IPS-18a (cell line): ENCODE measurements around the gene KLHL13.
"Not testable (repeated sequence)": the region's sequence is repeated elsewhere in the genome, so short reads cannot be mapped to it uniquely, and the experiment has no call there.

ENCODE experiments used
- H3K27ac ChIP-seq: one replicate; pipeline ENCODE4 v1.5.1; 2013; ENCODE audit warnings: low read length
- H3K27me3 ChIP-seq: one replicate; pipeline ENCODE4 v1.6.1; 2013; ENCODE audit warnings: mild to moderate bottlenecking, low read length; ENCODE audit not compliant: control insufficient read depth, insufficient read depth
- H3K36me3 ChIP-seq: one replicate; pipeline ENCODE4 v1.6.1; 2013; ENCODE audit warnings: low read depth, low read length; ENCODE audit not compliant: control insufficient read depth
- H3K4me1 ChIP-seq: one replicate; pipeline ENCODE4 v1.6.1; 2013; ENCODE audit warnings: low read depth, low read length; ENCODE audit not compliant: control insufficient read depth
- H3K4me3 ChIP-seq: one replicate; pipeline ENCODE4 v1.5.1; 2013; ENCODE audit warnings: low read length
- H3K9ac ChIP-seq: one replicate; pipeline ENCODE4 v1.6.1; 2013; ENCODE audit warnings: mild to moderate bottlenecking, low read length, moderate library complexity
- H3K9me3 ChIP-seq: one replicate; pipeline ENCODE4 v1.6.1; 2013; ENCODE audit warnings: low read depth, low read length; ENCODE audit not compliant: control insufficient read depth

The KLHL13 gene, protein sequence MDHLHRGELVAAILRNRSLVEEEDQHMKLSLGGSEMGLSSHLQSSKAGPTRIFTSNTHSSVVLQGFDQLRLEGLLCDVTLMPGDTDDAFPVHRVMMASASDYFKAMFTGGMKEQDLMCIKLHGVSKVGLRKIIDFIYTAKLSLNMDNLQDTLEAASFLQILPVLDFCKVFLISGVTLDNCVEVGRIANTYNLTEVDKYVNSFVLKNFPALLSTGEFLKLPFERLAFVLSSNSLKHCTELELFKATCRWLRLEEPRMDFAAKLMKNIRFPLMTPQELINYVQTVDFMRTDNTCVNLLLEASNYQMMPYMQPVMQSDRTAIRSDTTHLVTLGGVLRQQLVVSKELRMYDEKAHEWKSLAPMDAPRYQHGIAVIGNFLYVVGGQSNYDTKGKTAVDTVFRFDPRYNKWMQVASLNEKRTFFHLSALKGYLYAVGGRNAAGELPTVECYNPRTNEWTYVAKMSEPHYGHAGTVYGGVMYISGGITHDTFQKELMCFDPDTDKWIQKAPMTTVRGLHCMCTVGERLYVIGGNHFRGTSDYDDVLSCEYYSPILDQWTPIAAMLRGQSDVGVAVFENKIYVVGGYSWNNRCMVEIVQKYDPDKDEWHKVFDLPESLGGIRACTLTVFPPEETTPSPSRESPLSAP

DNA sequence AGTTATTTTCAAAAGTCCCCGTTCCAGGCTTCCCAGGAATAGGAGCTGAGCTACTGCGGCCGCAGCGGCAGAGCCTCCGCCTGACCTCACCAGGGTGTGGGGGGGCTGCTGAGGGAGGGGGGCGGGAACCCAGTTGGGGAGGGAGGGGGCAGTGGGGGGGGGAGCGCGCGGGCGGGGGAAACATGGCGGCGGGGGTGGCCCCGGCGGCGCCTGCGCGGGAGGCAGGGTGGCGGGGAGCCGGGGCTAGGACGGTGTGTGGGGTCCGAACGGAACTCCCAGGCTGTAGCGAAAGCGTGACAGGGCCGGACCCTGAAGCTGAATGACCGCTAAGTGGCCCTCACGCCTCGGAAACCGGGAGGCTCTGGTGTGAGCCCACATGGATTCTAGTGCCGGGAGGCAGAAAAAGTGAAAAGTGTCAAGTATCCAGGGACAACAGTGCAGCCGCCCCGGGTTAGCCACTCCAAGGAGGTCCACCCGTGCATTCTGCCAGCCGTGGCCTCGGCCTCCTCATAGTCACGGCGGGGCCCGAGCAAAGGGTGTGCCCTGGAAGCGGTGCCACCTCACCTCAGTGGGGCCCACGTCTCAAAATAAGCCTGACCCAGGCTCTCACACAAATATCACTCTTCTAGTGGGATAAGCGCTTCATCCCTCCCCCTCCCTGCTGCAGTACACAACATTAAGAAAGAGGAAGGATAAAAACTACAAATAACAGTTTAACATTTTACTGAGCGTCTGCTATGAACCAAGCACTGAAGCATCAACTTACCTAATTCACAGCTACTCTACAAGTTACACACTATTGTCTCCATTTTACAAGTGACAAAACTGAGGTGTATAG is at the start of gene KLHL13:
Gene KLHL13, minus strand, starts transcription at position 98 of the 838 bp plus-strand sequence. CDS start 88,337 bp downstream, outside the sequence.
- no peaks in the 10 kb centered on the region for H3K4me1 ChIP-seq
- peak within 1 kb of the TSS; percentile 68 for H3K4me3 ChIP-seq
- no peaks in the 10 kb centered on the region for H3K36me3 ChIP-seq
- H3K9ac ChIP-seq = peak within 1 kb of the TSS; percentile 36
- H3K27ac ChIP-seq = no peak within 1 kb of the TSS
- H3K9me3 ChIP-seq = peaks cover 15% of the 10 kb centered on the region
- H3K27me3 ChIP-seq = peaks cover 10% of the 10 kb centered on the region

DNA sequence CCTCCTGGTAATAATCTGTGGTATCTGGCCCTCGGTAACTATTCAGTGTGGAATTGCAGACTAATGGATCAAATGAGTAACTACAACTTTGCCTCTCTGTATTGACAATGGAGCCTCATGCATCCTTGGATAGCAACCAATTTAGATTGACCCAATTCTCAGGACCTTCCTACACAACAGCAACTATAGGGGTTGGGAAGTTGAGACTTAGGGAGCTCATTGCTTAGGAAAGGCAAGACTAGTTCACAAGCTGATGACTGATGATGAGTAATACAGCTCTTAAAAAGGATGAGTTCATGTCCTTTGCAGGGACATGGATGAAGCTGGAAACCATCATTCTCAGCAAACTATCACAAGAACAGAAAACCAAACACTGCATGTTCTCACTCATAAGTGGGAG is 47.5 kb upstream of the KLHL13 start:
- Histone ChIP-seq H3K9me3 (peaks cover under 1% of the 10 kb centered on the region), H3K27ac (no peak overlapping the region), H3K9ac (no peak overlapping the region), H3K4me3 (no peak overlapping the region), H3K36me3 (no peaks in the 10 kb centered on the region), H3K4me1 (no peaks in the 10 kb centered on the region), H3K27me3 (no peaks in the 10 kb centered on the region)

DNA sequence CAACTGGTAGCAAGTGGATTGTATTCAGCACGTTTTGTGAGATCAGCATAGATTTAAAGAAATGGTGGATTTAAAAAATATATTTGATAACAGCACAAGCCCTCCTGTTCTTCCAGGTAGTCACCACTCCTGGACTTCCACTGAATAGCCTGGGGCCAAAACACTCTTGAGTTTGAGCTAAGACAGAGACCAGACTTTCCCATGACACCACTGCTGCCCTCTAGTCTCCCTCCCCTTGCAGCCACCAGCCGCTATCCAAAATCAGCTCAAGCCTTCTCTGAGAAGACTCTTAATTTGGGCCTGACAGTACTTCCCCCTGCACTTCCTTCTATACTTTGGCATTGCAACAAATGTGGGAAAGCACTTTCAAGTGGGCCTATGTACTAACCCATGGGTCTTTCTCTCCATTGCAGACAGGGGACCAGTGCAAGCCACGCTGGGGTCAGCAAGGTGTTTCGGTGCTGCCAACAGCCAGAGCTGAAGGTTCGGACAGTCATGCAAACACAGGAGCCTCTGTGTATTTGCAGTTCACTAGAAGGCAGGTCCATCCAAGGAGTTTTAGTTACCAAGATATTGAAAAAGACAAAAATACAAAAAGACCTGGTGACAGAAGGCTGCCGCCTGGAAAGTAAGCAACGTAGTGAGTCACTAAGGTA is 40.5 kb upstream of the KLHL13 start:
- H3K36me3 ChIP-seq = no peaks in the 10 kb centered on the region
- no peaks in the 10 kb centered on the region for H3K27me3 ChIP-seq
- no peak overlapping the region for H3K9ac ChIP-seq
- H3K4me3 ChIP-seq = no peak overlapping the region
- H3K27ac ChIP-seq = no peak overlapping the region
- peaks cover 11% of the 10 kb centered on the region for H3K9me3 ChIP-seq
- no peaks in the 10 kb centered on the region for H3K4me1 ChIP-seq

DNA sequence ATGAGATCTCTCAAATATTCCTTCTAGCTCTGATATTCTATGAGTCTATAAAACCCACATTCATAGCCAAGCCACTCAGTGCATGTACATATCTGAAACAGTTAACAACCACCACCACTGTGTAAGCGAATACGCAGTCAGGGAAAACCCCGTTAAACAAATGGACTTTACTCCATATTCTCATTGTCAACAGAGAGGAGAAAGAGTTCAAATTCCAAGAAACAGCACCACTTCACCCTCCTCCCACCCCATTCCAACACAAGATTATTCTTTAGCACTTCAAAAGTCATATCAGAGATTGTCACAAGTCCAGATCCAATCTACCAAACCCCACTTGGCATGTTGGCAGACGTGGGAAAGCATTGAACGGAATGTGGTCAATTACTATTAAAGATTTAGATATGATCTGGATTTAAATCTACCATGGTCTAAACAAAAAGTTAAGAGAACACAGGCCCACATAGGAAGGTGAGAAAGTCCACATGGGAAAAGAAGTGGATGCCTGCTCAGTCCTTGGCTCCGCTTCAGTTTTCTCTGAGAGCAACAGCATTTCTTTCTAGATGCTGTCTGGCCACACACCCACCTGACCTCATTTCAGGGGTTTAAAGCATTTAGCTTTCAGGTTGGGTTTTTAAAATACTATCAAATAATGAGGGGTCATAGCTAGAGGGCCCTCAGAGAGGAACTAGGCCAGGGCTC is 39.8 kb upstream of the KLHL13 start:
- Histone ChIP-seq H3K9me3 (peaks cover 11% of the 10 kb centered on the region), H3K27me3 (no peaks in the 10 kb centered on the region), H3K4me3 (no peak overlapping the region), H3K9ac (no peak overlapping the region), H3K4me1 (no peaks in the 10 kb centered on the region), H3K27ac (no peak overlapping the region), H3K36me3 (no peaks in the 10 kb centered on the region)

DNA sequence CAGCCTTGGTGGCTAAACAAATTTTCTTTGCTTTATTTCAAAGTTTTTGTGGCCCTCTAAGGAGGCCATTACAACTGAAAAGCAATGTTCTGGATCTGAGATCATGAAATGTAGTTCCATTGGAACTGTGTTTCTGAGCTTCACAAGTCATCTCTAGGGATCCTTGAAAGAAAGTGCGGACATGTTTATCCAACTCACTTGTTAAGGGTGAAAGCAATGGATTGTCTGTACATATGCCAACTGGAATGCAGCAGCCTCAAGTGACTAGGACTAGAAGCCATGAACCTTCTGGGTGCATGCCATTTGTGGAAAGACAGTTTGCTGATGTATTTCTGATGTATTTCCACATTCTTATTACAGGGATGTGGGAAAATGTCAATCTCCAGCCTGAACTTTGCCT is 36.7 kb upstream of the KLHL13 start:
- no peak overlapping the region for H3K27ac ChIP-seq
- H3K27me3 ChIP-seq = no peaks in the 10 kb centered on the region
- H3K9me3 ChIP-seq = peaks cover 11% of the 10 kb centered on the region
- no peaks in the 10 kb centered on the region for H3K36me3 ChIP-seq
- H3K9ac ChIP-seq = no peak overlapping the region
- no peak overlapping the region for H3K4me3 ChIP-seq
- H3K4me1 ChIP-seq = no peaks in the 10 kb centered on the region

DNA sequence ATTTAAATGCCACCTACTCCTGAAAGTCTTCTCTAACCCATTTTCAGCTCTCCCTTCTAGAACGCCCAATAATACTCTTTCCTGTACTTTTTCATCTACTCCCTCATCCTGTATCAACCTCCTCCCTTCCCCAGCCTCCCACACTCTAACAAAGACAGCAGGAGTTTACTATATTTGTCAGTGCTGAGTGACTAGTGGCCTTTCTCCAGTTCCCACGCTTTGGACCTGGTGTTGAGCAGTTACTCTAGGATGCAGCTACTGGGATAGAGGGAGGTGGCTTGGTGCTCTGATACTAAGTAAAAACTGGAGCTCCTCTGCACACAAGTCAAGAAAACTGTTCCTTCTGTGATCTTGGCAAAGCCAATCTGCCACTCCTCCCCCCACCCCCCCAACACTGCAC is 36.1 kb upstream of the KLHL13 start:
- H3K4me3 ChIP-seq = no peak overlapping the region
- no peak overlapping the region for H3K27ac ChIP-seq
- no peak overlapping the region for H3K9ac ChIP-seq
- peaks cover 11% of the 10 kb centered on the region for H3K9me3 ChIP-seq
- H3K27me3 ChIP-seq = no peaks in the 10 kb centered on the region
- H3K36me3 ChIP-seq = no peaks in the 10 kb centered on the region
- H3K4me1 ChIP-seq = no peaks in the 10 kb centered on the region

DNA sequence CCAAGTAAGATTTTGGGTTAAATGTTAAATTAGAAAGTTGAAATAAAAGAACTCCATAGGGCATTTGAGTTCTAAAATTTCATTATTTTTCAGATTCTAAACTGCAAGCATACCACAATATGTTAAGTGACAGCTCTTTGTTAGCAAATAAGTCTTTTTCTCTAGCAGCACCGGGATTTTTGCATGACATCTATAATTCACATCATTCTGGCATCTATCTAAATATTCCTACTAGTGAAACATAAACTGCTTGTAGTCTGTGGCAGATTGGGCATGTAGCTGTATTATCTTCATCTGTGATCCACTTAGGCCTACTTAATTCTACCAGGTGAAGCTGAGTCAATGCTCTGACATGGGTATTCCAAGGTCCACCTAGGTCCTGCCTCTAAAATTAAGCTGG is 32.1 kb upstream of the KLHL13 start:
- no peak overlapping the region for H3K4me3 ChIP-seq
- no peaks in the 10 kb centered on the region for H3K36me3 ChIP-seq
- H3K9ac ChIP-seq = no peak overlapping the region
- no peaks in the 10 kb centered on the region for H3K4me1 ChIP-seq
- no peaks in the 10 kb centered on the region for H3K27me3 ChIP-seq
- peaks cover 10% of the 10 kb centered on the region for H3K9me3 ChIP-seq
- H3K27ac ChIP-seq = no peak overlapping the region

DNA sequence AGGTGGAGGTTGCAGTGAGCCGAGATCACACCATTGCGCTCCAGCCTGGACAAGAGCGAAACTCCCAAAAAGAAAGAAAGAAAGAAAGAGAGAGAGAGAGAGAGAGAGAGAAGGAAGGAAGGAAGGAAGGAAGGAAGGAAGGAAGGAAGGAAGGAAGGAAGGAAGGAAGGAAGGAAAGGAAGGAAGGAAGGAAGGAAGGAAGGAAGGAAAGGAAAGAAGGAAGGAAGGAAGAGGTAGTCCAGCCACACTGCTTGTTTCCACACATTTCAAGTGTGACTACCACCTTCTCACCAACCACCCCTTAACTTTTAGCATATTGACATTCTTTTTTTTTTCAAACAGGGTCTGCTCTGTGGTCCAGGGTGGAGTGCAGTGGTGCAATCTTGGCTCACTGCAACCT is 31.2 kb upstream of the KLHL13 start:
- not testable (repeated sequence) for H3K9me3 ChIP-seq, H3K36me3 ChIP-seq, H3K4me1 ChIP-seq, H3K9ac ChIP-seq, H3K4me3 ChIP-seq, H3K27me3 ChIP-seq, H3K27ac ChIP-seq

DNA sequence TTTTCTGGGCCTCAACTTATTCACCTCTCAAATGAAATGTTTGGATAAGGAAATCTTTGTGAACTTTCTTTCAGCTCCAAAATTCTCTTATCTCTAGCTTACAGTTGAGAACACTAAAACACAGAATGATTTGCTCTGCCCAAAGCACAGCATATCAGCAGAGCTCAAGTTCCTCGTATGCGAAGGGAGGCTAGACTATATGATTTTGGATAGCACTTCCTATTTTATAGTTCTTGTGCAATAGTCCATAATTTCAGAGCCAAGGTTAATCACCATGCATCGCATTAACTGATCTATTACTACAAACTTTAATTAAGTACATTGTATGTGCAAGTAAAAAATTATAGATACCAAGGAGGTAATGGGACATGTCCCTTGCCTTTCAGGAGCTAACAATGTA is 27.0 kb upstream of the KLHL13 start:
- Histone ChIP-seq H3K27ac (no peak overlapping the region), H3K9ac (no peak overlapping the region), H3K36me3 (no peaks in the 10 kb centered on the region), H3K4me3 (no peak overlapping the region), H3K9me3 (peaks cover 8% of the 10 kb centered on the region), H3K4me1 (no peaks in the 10 kb centered on the region), H3K27me3 (no peaks in the 10 kb centered on the region)

DNA sequence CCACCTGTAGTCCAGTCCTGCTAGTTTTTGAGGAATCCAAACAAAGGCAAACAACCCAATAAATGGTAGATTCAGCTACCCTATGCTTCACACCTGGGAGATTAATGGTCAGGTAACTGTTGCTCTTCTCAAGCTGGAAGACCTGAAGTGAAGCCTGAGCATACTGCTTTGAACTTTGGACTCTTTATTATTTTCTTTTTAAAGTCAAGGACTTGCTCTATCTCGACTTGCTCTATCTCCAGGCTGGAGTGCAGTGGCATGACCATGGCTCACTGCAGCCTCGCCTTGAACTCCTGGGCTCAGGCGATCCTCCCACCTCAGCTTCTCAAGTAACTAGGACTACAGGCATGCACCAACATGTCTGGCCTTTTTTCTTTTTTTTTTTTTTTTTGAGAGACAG is 14.7 kb upstream of the KLHL13 start:
- Histone ChIP-seq H3K36me3 (no peaks in the 10 kb centered on the region), H3K9me3 (peaks cover 10% of the 10 kb centered on the region), H3K27me3 (no peaks in the 10 kb centered on the region), H3K4me3 (no peak overlapping the region), H3K9ac (no peak overlapping the region), H3K4me1 (no peaks in the 10 kb centered on the region), H3K27ac (no peak overlapping the region)

DNA sequence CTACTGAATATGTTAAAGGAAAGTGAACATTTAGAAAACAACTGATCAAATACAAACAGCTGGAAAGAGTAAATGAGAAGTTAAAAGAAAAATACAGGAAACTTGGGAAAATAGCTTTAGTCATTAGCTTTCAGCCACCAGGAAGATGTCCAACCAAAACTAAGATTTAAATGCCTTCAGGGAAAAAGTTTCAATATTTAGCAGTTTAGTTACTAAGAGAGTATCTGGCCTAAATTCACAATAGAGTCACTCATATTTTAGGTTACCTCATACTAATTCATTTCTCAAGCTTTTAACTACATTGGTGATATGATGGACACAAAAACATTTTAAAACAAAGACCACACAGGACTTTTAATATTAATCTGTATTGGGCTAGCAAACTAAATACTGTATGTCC is 13.1 kb upstream of the KLHL13 start:
- Histone ChIP-seq H3K4me1 (no peaks in the 10 kb centered on the region), H3K4me3 (no peak overlapping the region), H3K27ac (no peak overlapping the region), H3K9ac (no peak overlapping the region), H3K27me3 (no peaks in the 10 kb centered on the region), H3K36me3 (no peaks in the 10 kb centered on the region), H3K9me3 (peaks cover 4% of the 10 kb centered on the region)
